Dendritic cell treated with granulocyte-macrophage colony-stimulating factor and Interleukin-4, amounts not matched to agents 40 ng/mL and 50 ng/mL, for 4 days (primary cell): ENCODE results near the gene MCTP1.

ENCODE experiments used
- H3K27ac Mint-ChIP-seq: one replicate; pipeline ENCODE4 v1.8.0; 2022; ENCODE audit warnings: mild to moderate bottlenecking, mixed read lengths
- H3K27me3 Mint-ChIP-seq: one replicate; pipeline ENCODE4 v1.8.0; 2022; ENCODE audit warnings: mild to moderate bottlenecking, mixed read lengths
- H3K36me3 Mint-ChIP-seq: one replicate; pipeline ENCODE4 v1.8.0; 2022; ENCODE audit warnings: low read depth, mixed read lengths
- H3K4me1 Mint-ChIP-seq: one replicate; pipeline ENCODE4 v1.8.0; 2022; ENCODE audit warnings: low read depth, mixed read lengths
- H3K4me3 Mint-ChIP-seq: one replicate; pipeline ENCODE4 v1.8.0; 2022; ENCODE audit warnings: mild to moderate bottlenecking, moderate library complexity, mixed read lengths
- H3K9me3 Mint-ChIP-seq: one replicate; pipeline ENCODE4 v1.8.0; 2022; ENCODE audit warnings: mixed read lengths
- intact Hi-C: fragments of 100-400 bp; cut with micrococcal nuclease; formaldehyde crosslinking; loops from one replicate; pipeline ENCODE4 v1.15.0; 2022

The MCTP1 gene

GRCh38 chr5:94693043-94693822 lies 591.7 kb downstream of the MCTP1 start:
- no peaks in the 10 kb centered on the region for H3K9me3 Mint-ChIP-seq
- intact Hi-C loops: loop anchor here (2.0 to 10.0 kb wide), 2 partner anchors 168 to 778 kb away; no protein-coding TSS in a partner anchor
- H3K4me1 Mint-ChIP-seq: no peaks in the 10 kb centered on the region
- no peaks in the 10 kb centered on the region for H3K27me3 Mint-ChIP-seq
- no peak overlapping the region for H3K4me3 Mint-ChIP-seq
- peaks cover 18% of the 10 kb centered on the region for H3K36me3 Mint-ChIP-seq
- H3K27ac Mint-ChIP-seq: no peak overlapping the region

GRCh38 chr5:94692581-94692980 lies 592.3 kb downstream of the MCTP1 start:
- H3K27me3 Mint-ChIP-seq: no peaks in the 10 kb centered on the region
- peaks cover 20% of the 10 kb centered on the region for H3K36me3 Mint-ChIP-seq
- no peak overlapping the region for H3K27ac Mint-ChIP-seq
- no peak overlapping the region for H3K4me3 Mint-ChIP-seq
- H3K4me1 Mint-ChIP-seq: no peaks in the 10 kb centered on the region
- no peaks in the 10 kb centered on the region for H3K9me3 Mint-ChIP-seq
- intact Hi-C loops: loop anchor here (2.0 to 10.0 kb wide), 2 partner anchors 168 to 778 kb away; no protein-coding TSS in a partner anchor

GRCh38 chr5:94691949-94692348 lies 592.9 kb downstream of the MCTP1 start:
- no peaks in the 10 kb centered on the region for H3K4me1 Mint-ChIP-seq
- no peaks in the 10 kb centered on the region for H3K27me3 Mint-ChIP-seq
- intact Hi-C loops: loop anchor here (2.0 to 10.0 kb wide), 2 partner anchors 167 to 777 kb away; no protein-coding TSS in a partner anchor
- no peak overlapping the region for H3K27ac Mint-ChIP-seq
- no peak overlapping the region for H3K4me3 Mint-ChIP-seq
- H3K9me3 Mint-ChIP-seq: no peaks in the 10 kb centered on the region
- H3K36me3 Mint-ChIP-seq: peaks cover 27% of the 10 kb centered on the region

- Mint-ChIP-seq H3K9me3 (no peaks in the 10 kb centered on the region), H3K4me1 (no peaks in the 10 kb centered on the region), H3K4me3 (no peak overlapping the region), H3K36me3 (peaks cover 31% of the 10 kb centered on the region), H3K27ac (no peak overlapping the region), H3K27me3 (no peaks in the 10 kb centered on the region)
- intact Hi-C loops: loop anchor here (10.0 kb wide), 1 partner anchor 776 kb away; no protein-coding TSS in a partner anchor
These were observed 593.6 kb downstream of the MCTP1 start for GRCh38 chr5:94691291-94691690.

GRCh38 chr5:94690778-94691177 lies 594.1 kb downstream of the MCTP1 start:
- Mint-ChIP-seq H3K4me1 (no peaks in the 10 kb centered on the region), H3K9me3 (no peaks in the 10 kb centered on the region), H3K4me3 (no peak overlapping the region), H3K27me3 (no peaks in the 10 kb centered on the region), H3K27ac (no peak overlapping the region), H3K36me3 (peaks cover 35% of the 10 kb centered on the region)
- intact Hi-C loops: loop anchor here (10.0 kb wide), 1 partner anchor 776 kb away; no protein-coding TSS in a partner anchor

GRCh38 chr5:94689908-94690307 lies 595.0 kb downstream of the MCTP1 start:
- H3K4me3 Mint-ChIP-seq: no peak overlapping the region
- intact Hi-C loops: loop anchor here (10.0 kb wide), 1 partner anchor 775 kb away; no protein-coding TSS in a partner anchor
- no peaks in the 10 kb centered on the region for H3K9me3 Mint-ChIP-seq
- H3K27ac Mint-ChIP-seq: no peak overlapping the region
- no peaks in the 10 kb centered on the region for H3K27me3 Mint-ChIP-seq
- peaks cover 38% of the 10 kb centered on the region for H3K36me3 Mint-ChIP-seq
- no peaks in the 10 kb centered on the region for H3K4me1 Mint-ChIP-seq

GRCh38 chr5:94682814-94683520 lies 601.9 kb downstream of the MCTP1 start:
- Mint-ChIP-seq H3K27ac (no peak overlapping the region), H3K27me3 (no peaks in the 10 kb centered on the region), H3K36me3 (peaks cover 31% of the 10 kb centered on the region), H3K4me1 (no peaks in the 10 kb centered on the region), H3K4me3 (no peak overlapping the region), H3K9me3 (no peaks in the 10 kb centered on the region)
- intact Hi-C loops: no loop called here

- intact Hi-C loops: no loop called here
- Mint-ChIP-seq H3K4me3 (no peak overlapping the region), H3K27me3 (no peaks in the 10 kb centered on the region), H3K4me1 (peaks cover 10% of the 10 kb centered on the region), H3K27ac (no peak overlapping the region), H3K36me3 (no peaks in the 10 kb centered on the region), H3K9me3 (no peaks in the 10 kb centered on the region)
These were observed 608.8 kb downstream of the MCTP1 start for GRCh38 chr5:94675965-94676618.

GRCh38 chr5:94674490-94675382 lies 610.2 kb downstream of the MCTP1 start:
- intact Hi-C loops: loop anchor here (5.0 kb wide), 1 partner anchor 47 kb away; no protein-coding TSS in a partner anchor
- no peaks in the 10 kb centered on the region for H3K9me3 Mint-ChIP-seq
- no peak overlapping the region for H3K27ac Mint-ChIP-seq
- no peak overlapping the region for H3K4me3 Mint-ChIP-seq
- peaks cover 10% of the 10 kb centered on the region for H3K4me1 Mint-ChIP-seq
- no peaks in the 10 kb centered on the region for H3K36me3 Mint-ChIP-seq
- no peaks in the 10 kb centered on the region for H3K27me3 Mint-ChIP-seq

GRCh38 chr5:94672746-94673145 lies 612.1 kb downstream of the MCTP1 start:
- Mint-ChIP-seq H3K36me3 (peaks cover 6% of the 10 kb centered on the region), H3K9me3 (no peaks in the 10 kb centered on the region), H3K27ac (no peak overlapping the region), H3K27me3 (no peaks in the 10 kb centered on the region), H3K4me1 (peaks cover 10% of the 10 kb centered on the region), H3K4me3 (no peak overlapping the region)
- intact Hi-C loops: loop anchor here (5.0 kb wide), 1 partner anchor 45 kb away; no protein-coding TSS in a partner anchor

- Mint-ChIP-seq H3K27me3 (no peaks in the 10 kb centered on the region), H3K4me1 (peaks cover 10% of the 10 kb centered on the region), H3K36me3 (peaks cover 8% of the 10 kb centered on the region), H3K4me3 (no peak overlapping the region), H3K27ac (no peak overlapping the region), H3K9me3 (no peaks in the 10 kb centered on the region)
- intact Hi-C loops: loop anchor here (5.0 kb wide), 1 partner anchor 43 kb away; no protein-coding TSS in a partner anchor
These were observed 614.2 kb downstream of the MCTP1 start for GRCh38 chr5:94670726-94671125.

- H3K4me1 Mint-ChIP-seq: peaks cover 10% of the 10 kb centered on the region
- no peaks in the 10 kb centered on the region for H3K27me3 Mint-ChIP-seq
- H3K27ac Mint-ChIP-seq: no peak overlapping the region
- no peaks in the 10 kb centered on the region for H3K9me3 Mint-ChIP-seq
- no peak overlapping the region for H3K4me3 Mint-ChIP-seq
- H3K36me3 Mint-ChIP-seq: peaks cover 8% of the 10 kb centered on the region
- intact Hi-C loops: no loop called here
These were observed 617.0 kb downstream of the MCTP1 start for GRCh38 chr5:94667937-94668336.

- Mint-ChIP-seq H3K4me1 (no peaks in the 10 kb centered on the region), H3K4me3 (no peak overlapping the region), H3K36me3 (peaks cover 41% of the 10 kb centered on the region), H3K9me3 (peaks cover 36% of the 10 kb centered on the region), H3K27me3 (no peaks in the 10 kb centered on the region), H3K27ac (no peak overlapping the region)
- intact Hi-C loops: no loop called here
These were observed 623.8 kb downstream of the MCTP1 start for GRCh38 chr5:94661086-94661485.
